Activated naive CD8-positive, alpha-beta T cell treated with anti-CD3 and anti-CD28 coated beads for 36 hours (primary cell): ENCODE measurements around the gene UBE2D2. TPM values are rescaled to one million over a fixed set of nuclear protein-coding genes. Genes with fewer than 3 reads are reported as not detected.

Experiments used
- DNase-seq: peaks from one replicate; pipeline ENCODE4 v3.0.0; 2021
- H3K27ac Mint-ChIP-seq: one replicate; pipeline ENCODE4 v1.8.0; 2022; ENCODE audit warnings: mild to moderate bottlenecking, moderate library complexity, mixed read lengths
- H3K27me3 Mint-ChIP-seq: one replicate; pipeline ENCODE4 v1.8.0; 2022; ENCODE audit warnings: mild to moderate bottlenecking, mixed read lengths
- H3K36me3 Mint-ChIP-seq: one replicate; pipeline ENCODE4 v1.8.0; 2021; ENCODE audit warnings: mild to moderate bottlenecking, mixed read lengths
- H3K4me1 Mint-ChIP-seq: one replicate; pipeline ENCODE4 v1.8.0; 2021; ENCODE audit warnings: mixed read lengths
- H3K4me3 Mint-ChIP-seq: one replicate; pipeline ENCODE4 v1.8.0; 2022; ENCODE audit warnings: mild to moderate bottlenecking, moderate library complexity, mixed read lengths
- H3K9me3 Mint-ChIP-seq: one replicate; pipeline ENCODE4 v1.8.0; 2022; ENCODE audit warnings: mixed read lengths
- total RNA-seq, 2 experiments: library from RNA; stranded (reverse); gene quantifications; one replicate each; pipeline ENCODE4 v1.2.3, GENCODE V29; 2021

UBE2D2 gene
- total RNA-seq, 2 experiments from 2014 or later, result 286 to 297 TPM

DNA sequence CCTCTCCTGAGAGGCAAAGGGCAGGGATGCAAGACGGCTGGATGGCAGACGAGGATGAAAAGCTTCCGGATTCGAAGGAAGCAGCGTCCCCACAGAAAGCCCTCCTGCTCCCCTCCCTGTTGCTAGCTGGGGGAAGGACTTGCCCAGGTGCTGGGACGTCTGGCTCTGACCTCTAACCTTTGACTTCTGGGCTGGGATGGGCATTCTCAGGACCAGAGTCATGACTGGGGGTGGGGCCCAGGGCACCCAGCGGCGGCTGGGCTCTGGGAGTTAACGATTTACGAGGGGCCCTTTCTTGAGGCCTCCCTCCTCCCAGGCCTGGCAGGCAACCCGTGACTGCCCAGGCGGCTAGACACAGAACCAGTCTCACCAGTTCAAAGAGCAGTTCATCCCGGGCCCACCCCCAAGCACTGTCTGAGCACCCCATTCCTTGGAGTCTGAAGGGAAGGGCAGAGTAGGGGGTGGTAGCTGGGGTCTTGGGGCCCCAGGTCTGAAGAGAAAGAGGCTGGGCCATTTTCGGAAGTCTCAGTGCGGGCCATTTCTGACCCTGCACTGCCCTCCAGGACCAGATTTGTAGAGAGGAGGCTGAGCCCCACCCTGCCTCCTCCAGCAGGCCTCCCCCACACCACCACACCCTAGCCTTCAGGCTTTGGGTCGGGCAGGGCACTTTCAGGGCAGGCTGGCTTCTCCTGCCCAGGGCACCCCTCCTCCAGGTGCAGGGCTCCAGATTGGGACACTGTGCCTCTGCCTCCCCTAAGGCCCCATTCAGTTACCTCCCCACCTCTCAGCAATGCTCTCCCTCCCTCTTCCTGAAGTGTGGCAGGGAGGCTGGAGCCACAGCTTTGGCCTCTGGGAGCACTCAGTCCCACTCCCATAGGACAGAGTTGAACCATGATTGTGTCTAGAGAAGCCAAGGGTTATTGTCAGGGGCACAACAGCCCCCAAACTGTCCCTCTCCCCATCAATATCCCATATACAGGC lies 82.0 kb downstream of the UBE2D2 start:
- Mint-ChIP-seq H3K4me1 (peaks cover 18% of the 10 kb centered on the region), H3K4me3 (no peak overlapping the region), H3K27ac (no peak overlapping the region), H3K27me3 (peaks cover 23% of the 10 kb centered on the region), H3K9me3 (no peaks in the 10 kb centered on the region), H3K36me3 (no peaks in the 10 kb centered on the region)
- DNase-seq, result no peak

DNA sequence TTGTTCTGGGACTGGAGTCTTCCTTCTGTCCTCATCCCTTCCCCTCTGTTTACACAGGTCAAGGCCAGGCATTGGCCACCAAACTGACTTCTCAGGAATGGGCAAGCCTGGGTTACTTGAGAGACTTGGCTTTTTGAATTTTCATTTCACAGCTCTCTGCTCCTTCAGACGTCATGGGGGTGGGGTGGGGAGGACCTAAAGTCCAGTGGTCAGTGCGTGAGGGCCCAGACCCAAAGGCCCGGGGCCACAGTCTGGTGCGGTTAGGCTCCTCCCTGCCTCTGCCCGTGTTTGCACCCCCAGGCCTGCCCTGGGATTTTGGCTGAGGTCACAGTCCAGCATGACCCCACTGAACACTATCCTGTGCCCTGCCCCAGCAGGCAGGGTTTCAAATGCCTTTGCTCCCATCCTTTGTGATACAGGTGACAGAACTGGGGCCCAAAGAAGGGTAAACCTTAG lies 82.9 kb downstream of the UBE2D2 start:
- no peak overlapping the region for H3K4me3 Mint-ChIP-seq
- H3K36me3 Mint-ChIP-seq, result no peaks in the 10 kb centered on the region
- no peaks in the 10 kb centered on the region for H3K9me3 Mint-ChIP-seq
- DNase-seq, result no peak
- no peak overlapping the region for H3K27ac Mint-ChIP-seq
- peaks cover 16% of the 10 kb centered on the region for H3K4me1 Mint-ChIP-seq
- peaks cover 23% of the 10 kb centered on the region for H3K27me3 Mint-ChIP-seq

DNA sequence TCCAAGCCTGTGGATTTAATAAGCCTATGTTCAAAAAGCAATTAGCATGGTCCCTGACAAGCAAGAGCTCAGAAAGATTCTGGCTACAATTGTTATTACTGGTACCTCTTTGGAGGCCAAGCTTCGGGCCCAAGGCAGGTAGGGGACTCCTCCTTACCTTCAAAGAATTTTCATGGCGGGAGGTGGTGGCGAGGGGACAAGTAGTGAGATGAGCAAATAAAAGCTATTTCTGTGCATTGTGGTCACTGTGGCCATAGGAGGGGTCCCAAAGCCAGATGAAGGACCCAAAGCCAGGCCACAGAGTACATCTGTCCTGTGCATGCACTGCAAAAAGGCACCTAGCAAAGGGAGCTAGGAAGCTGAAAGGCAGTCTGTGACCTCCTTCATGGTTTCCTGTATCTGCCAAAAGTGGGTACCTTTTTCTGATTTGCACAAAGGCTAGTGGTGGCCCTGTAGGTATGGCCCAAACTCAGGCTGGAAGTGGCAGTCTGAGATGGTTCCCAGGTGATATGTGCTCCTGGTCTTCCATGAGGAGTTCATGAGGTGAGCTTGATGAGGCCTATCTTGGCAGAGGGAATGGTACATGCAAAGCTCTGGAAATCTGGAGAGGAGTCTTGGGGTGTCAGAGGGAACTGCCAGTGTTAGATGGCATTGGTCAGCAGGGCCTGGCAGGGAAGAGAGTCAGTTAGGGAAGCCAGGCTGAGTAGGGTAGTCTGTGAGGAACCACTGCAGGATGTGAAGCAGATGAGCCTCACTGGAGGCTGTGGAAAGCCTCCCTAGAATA lies 83.7 kb downstream of the UBE2D2 start:
- H3K36me3 Mint-ChIP-seq, result no peaks in the 10 kb centered on the region
- peaks cover 20% of the 10 kb centered on the region for H3K4me1 Mint-ChIP-seq
- no peak overlapping the region for H3K4me3 Mint-ChIP-seq
- H3K9me3 Mint-ChIP-seq, result no peaks in the 10 kb centered on the region
- DNase-seq, result no peak
- H3K27ac Mint-ChIP-seq, result no peak overlapping the region
- H3K27me3 Mint-ChIP-seq, result peaks cover 28% of the 10 kb centered on the region

DNA sequence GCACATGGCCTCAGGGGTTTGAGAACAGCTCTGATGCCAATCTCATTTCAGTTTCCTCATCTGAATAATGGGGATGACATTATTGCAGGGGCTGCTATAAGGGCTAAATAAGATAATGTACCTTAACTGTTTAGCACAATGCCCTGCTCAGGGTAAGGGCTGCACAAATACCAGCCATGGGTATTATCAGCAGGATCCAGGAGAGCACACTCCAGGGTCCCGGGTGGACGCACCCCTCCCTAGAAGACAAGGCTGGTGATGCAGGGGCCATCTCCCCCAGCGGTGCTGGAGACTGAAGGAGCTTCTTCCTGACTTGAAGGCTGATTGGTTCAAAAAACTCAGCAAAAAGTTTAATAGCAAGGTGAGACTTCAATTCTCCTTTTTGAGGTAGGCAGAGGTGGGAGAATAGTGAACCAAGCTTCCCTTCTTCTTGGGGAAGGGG lies 84.3 kb downstream of the UBE2D2 start:
- H3K27ac Mint-ChIP-seq, result no peak overlapping the region
- peaks cover 24% of the 10 kb centered on the region for H3K4me1 Mint-ChIP-seq
- no peaks in the 10 kb centered on the region for H3K36me3 Mint-ChIP-seq
- H3K9me3 Mint-ChIP-seq, result no peaks in the 10 kb centered on the region
- no peak for DNase-seq
- H3K27me3 Mint-ChIP-seq, result peaks cover 34% of the 10 kb centered on the region
- H3K4me3 Mint-ChIP-seq, result no peak overlapping the region

DNA sequence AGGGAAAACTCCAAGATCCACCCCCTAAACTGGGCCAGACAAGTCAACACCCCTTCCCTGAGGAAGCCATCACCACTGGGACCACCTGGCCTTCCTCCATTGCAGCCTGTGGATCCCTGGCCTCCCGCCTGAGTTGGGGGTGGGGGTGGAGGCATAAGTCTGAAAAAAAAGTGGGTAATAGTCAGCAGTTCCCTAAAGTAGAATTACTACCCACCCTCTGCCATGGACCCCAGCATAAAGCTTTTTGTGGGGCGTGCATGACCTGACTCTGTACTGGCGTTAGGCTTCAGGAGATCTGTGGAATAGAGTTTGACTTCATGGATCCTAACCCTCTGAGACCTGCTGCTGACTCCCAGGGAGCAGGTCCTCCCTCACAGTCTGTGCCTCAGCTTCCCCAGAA lies 85.0 kb downstream of the UBE2D2 start:
- Mint-ChIP-seq H3K9me3 (no peaks in the 10 kb centered on the region), H3K4me3 (no peak overlapping the region), H3K36me3 (no peaks in the 10 kb centered on the region), H3K27ac (no peak overlapping the region), H3K4me1 (peaks cover 29% of the 10 kb centered on the region), H3K27me3 (peaks cover 41% of the 10 kb centered on the region)
- no peak for DNase-seq

DNA sequence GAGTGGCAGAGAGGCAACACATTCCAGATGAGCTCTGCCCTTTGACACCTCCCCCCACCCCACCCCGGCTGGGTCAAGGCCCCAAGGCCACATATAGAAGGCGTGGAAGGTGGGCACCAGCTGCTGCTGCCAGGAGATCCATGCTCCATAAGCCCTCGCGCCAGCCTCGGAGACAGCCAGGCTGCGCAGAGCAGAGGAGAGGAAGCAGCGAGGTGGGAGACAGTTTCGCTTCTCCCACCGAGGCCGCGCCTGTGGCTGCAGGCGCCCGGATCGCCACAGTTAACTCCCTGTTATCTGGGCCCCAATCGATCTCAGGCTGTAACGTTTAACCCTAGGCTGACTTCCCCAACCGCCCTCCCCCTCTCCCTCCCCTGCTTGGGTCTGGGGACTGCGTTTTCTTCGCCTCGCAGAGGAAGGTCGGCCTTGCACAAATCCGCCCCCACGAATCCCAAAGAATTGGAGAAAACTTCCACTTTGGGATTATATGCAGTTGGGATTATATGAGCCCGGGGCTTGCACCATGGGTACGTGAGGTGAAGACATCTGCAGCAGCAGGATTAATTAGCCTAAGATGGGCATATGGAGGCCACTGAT lies 85.9 kb downstream of the UBE2D2 start:
- DNase-seq, result no peak

DNA sequence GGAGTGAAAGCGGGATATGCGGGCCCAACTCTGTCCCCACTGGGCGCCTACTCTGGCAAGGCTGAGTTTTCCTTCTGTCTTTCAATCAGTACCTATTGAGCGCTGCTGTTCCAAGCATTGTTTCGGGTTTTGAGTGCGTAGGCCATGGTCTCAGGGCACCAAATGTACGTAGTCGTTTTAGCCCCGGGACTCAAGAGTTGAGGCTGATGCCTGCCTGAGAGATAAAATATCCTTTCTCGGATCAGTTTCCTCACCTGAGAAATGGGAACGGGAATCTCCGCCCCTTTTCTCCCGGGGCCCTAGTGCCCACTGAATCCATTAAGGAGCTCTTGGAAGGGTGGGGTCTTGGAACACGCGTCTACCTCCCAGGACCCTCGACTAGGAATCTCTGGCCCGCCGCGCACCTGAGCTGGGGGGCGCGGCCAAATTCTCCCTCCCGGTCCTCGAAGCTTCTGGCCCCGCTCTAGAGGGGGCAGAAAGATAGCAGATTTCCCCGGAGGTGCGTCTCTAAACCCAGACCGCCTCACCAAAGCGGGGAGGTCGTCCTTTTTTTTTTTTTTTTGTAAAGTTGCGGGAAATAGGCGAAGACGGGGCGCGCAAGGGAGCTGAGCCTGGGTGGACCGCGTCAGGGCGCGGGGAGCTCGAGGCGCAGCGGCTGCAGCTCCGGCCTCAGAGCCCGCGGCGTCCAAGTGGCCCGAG lies 86.5 kb downstream of the UBE2D2 start:
- no peak for DNase-seq
- Mint-ChIP-seq H3K9me3 (no peaks in the 10 kb centered on the region), H3K36me3 (no peaks in the 10 kb centered on the region), H3K4me1 (peaks cover 43% of the 10 kb centered on the region), H3K27ac (no peak overlapping the region), H3K27me3 (peaks cover 56% of the 10 kb centered on the region), H3K4me3 (peak overlapping the region; percentile 11)

More for the DNA sequence above, 85.9 kb downstream of the UBE2D2 start:
- peaks cover 49% of the 10 kb centered on the region for H3K27me3 Mint-ChIP-seq
- no peak overlapping the region for H3K27ac Mint-ChIP-seq
- peaks cover 37% of the 10 kb centered on the region for H3K4me1 Mint-ChIP-seq
- no peaks in the 10 kb centered on the region for H3K9me3 Mint-ChIP-seq
- no peak overlapping the region for H3K4me3 Mint-ChIP-seq
- no peaks in the 10 kb centered on the region for H3K36me3 Mint-ChIP-seq

DNA sequence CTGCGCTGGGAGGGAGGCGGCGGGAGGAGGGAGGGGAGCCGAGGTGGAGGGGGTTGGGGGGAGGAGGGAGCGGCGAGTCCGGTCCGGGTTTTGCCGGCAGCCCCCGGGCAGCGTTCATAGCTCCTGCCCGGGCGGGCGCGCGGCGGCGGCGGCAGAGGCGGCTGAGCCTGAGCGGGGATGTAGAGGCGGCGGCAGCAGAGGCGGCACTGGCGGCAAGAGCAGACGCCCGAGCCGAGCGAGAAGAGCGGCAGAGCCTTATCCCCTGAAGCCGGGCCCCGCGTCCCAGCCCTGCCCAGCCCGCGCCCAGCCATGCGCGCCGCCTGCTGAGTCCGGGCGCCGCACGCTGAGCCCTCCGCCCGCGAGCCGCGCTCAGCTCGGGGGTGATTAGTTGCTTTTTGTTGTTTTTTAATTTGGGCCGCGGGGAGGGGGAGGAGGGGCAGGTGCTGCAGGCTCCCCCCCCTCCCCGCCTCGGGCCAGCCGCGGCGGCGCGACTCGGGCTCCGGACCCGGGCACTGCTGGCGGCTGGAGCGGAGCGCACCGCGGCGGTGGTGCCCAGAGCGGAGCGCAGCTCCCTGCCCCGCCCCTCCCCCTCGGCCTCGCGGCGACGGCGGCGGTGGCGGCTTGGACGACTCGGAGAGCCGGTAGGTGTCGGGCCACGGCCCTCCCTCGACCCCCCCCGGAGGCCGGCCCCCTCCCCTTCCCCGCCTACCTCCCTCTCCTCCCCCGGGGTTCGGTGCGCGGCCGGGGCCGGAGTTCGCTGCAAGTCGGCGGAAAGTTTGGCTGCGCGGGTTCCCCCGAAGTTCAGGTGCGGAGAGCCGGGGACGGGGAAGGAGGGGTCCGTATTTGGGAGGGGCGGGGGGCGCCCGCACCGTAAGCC lies 87.3 kb downstream of the UBE2D2 start, which contains the start of gene CXXC5:
TSS of gene CXXC5 (plus strand) at position 145 of the 877 bp plus-strand sequence. CDS start 32,175 bp downstream, outside the sequence.
- no peaks in the 10 kb centered on the region for H3K9me3 Mint-ChIP-seq
- peak within 1 kb of the TSS; percentile 54 for H3K4me3 Mint-ChIP-seq
- peaks cover 47% of the 10 kb centered on the region for H3K4me1 Mint-ChIP-seq
- H3K27me3 Mint-ChIP-seq, result peaks cover 63% of the 10 kb centered on the region
- no peak within 1 kb of the TSS for H3K27ac Mint-ChIP-seq
- H3K36me3 Mint-ChIP-seq, result no peaks in the 10 kb centered on the region
- peak; percentile 78 for DNase-seq

DNA sequence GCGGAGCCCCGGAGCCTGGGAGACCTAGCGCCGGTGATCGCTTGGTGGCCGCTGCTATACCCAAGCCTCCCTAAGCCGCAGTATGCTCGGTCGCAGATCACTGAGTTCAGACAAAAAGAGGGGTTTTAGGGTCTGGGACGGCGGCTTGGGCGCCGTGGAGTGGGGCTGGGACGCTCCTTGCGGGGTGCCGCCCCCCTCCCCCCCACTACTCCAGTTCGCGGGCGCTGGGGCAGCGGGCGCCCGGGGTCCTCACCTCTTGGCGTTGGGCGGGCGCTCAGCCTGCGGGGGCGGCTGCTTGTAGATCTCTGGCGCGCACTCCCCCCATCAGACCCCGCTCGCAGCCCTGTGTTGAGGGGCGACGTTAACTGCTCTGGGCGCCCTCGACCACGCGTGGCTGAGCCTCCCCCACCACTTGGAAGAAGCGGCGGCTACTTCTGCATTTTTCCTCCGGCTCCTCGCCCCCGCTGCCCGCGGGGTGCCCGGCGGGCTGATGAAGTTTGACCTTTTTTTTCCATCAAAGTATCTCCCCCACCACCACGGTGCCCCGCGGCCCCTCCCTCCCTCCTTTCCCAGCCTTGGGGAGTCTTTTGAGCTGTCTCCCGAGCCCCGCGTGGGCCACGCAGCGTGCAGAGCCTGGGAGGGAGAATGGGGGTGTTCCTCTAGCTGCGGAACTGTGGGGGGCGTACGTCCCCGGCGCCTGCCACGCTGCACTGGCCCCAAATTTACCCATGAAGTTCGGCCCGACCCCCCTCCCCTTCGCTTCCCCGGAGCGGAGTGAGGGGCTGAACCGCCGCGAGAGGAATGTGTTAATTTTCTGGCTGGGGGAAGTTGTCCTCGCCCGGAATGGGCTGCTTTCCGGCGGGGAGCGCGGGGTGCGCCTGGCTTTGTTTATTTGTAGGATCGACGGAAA lies 88.2 kb downstream of the UBE2D2 start:
- Mint-ChIP-seq H3K27ac (peak overlapping the region; percentile 28), H3K4me3 (peak overlapping the region; percentile 77), H3K27me3 (peaks cover 72% of the 10 kb centered on the region), H3K4me1 (peaks cover 47% of the 10 kb centered on the region), H3K9me3 (no peaks in the 10 kb centered on the region), H3K36me3 (no peaks in the 10 kb centered on the region)
- no peak for DNase-seq

DNA sequence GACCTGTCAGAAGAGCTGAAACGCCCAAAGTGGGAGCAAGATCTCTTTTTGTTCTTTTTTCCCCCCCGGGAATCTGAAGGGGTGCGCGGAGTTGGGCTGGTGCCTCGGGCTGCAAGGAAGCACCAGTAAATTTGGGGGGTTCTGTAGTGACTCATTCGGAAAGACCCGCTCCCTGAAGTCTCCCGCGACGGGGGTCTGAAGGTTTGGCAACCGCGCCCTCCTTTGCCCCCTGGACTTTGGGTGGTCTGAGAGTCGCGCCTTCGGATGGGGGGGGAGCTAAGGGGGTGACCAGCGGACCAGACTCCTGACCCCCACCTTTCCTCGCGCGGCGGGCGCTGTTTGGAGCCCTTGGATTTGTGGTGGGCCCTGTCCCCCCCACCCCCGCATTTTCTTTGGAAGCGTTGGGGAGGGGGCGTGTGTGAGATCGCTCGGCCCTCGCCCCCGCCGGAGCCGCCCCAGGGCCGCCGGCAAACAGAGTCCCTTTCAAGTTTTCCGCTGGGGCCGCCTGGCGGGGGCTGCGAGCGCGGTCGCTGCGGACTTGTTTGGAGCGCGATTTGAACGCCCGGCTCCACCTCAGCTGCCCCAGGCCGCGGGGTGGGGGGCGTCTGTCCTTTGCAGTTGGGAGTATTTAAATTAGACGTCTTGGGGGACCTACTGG lies 89.0 kb downstream of the UBE2D2 start:
- DNase-seq, result peak; percentile 41
- Mint-ChIP-seq H3K27me3 (peaks cover 70% of the 10 kb centered on the region), H3K4me1 (peaks cover 42% of the 10 kb centered on the region), H3K4me3 (peak overlapping the region; percentile 77), H3K9me3 (no peaks in the 10 kb centered on the region), H3K27ac (no peak overlapping the region), H3K36me3 (no peaks in the 10 kb centered on the region)

DNA sequence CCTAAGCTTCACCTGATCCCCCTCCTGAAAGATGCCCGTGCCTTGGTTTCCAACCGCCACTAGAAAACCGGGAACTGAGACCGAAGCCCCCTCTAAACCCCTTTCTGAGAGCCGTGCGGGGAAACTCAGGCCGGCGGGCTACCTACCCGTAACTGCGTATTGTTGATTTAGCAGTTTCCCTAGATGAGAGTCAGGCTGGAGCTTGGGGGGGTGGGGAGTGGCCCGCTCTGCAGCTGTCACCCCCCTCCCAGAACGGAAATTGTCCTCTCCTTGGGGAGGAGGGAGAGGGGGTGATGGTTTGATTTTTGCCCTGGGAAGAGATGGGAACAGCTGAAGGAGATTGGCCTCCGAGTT lies 89.5 kb downstream of the UBE2D2 start:
- no peaks in the 10 kb centered on the region for H3K36me3 Mint-ChIP-seq
- H3K27me3 Mint-ChIP-seq, result peaks cover 73% of the 10 kb centered on the region
- no peak overlapping the region for H3K27ac Mint-ChIP-seq
- no peaks in the 10 kb centered on the region for H3K9me3 Mint-ChIP-seq
- no peak for DNase-seq
- H3K4me3 Mint-ChIP-seq, result peak overlapping the region; percentile 50
- H3K4me1 Mint-ChIP-seq, result peaks cover 43% of the 10 kb centered on the region

DNA sequence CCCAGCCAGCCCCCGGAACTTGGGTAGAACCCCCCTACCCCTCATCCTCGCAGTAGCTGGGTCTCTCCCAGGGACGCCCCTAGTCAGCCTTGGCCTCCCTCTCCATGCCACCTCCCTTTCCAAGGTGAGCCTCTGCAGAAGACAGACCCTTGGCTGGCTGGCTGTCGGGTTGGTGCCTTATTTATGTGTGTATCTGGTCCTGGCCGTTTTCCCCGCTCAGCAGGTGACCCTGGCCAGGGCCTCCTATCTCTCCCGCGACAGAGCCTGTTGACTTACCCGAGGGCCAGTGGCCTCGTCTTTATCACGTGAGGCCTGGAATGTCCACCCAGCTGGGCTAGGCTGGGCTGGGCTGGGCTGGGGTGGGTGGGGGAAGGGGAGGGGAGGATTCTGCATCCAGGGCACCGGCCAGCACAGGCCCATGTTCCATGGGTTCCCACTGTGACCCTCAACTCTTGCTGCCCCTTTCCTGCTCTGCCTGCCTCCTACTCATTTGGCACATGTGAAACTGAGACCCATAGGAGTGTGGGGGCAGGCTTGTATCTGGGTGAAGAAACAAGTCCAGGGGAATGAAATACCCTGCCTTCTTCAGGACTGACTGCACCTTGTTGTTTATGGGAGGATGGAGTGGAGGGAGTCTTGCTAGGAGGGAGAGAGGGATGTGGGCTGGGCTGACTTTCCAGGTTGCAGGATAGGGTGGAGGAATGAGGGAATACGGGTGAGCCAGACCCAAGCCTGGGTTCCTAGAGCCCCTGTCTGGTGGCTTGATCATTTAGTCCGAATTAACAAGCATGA lies 90.1 kb downstream of the UBE2D2 start:
- no peak overlapping the region for H3K4me3 Mint-ChIP-seq
- no peaks in the 10 kb centered on the region for H3K9me3 Mint-ChIP-seq
- H3K27me3 Mint-ChIP-seq, result peaks cover 72% of the 10 kb centered on the region
- H3K4me1 Mint-ChIP-seq, result peaks cover 43% of the 10 kb centered on the region
- DNase-seq, result no peak
- no peaks in the 10 kb centered on the region for H3K36me3 Mint-ChIP-seq
- no peak overlapping the region for H3K27ac Mint-ChIP-seq
